ENCODE results near the gene S100P. TPM values are rescaled to one million over a fixed set of nuclear protein-coding genes. Genes with fewer than 3 reads are reported as not detected.
A peak's percentile ranks its signal among the peaks of the same experiment; 100 is the strongest.

S100P gene
- total RNA-seq, 1 donor from 2014 or later: not detected

- no peak for DNase-seq (ENCODE audit: missing footprints)
- intact Hi-C loops (cut with DNase I): no loop called here
- no peak for ATAC-seq
Measured at GRCh38 chr4:6692379-6692778, 1.3 kb upstream of the S100P start.

- intact Hi-C loops (cut with DNase I): no loop called here
- no peak for DNase-seq (ENCODE audit: missing footprints)
- ATAC-seq: no peak
Measured at GRCh38 chr4:6692806-6693205, 872 bp upstream of the S100P start.

DNA sequence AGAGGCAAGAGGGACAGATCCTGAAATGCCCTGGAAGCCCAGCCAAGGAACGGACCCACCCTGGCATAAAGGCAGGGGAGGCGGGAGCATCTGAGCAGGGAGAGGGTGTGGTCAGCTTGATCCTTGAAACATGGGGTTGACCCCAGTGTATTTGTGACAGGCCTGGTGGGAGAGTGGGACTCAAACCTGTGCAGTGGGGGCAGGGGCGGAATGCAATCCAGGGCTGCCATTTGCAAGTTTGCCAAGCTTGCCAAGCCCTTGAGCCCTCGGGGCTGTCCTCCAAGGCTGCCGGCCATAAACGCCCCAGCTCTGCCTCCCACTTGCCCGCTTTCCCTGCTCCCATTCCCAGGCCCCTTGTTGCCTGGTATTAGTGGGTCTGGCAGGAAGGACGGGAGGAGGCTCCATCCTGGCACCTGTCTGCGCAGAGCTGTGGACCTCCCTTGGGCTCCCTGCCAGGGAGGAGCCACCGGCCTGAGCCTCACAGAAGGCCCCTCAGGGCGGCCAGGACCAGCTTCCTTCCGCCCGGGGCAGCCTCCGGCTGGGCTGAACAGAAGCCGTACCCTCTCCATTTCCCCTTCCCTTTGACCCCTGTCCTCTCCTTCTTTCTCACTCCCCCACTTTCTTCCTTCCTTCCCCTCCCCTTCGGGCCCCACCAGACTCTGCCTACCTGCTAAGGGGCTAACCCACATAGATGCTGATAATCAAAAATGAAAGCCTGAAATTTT lies 661 bp downstream of the S100P start:
- intact Hi-C loops (cut with DNase I): no loop called here
- no peak for ATAC-seq

DNA sequence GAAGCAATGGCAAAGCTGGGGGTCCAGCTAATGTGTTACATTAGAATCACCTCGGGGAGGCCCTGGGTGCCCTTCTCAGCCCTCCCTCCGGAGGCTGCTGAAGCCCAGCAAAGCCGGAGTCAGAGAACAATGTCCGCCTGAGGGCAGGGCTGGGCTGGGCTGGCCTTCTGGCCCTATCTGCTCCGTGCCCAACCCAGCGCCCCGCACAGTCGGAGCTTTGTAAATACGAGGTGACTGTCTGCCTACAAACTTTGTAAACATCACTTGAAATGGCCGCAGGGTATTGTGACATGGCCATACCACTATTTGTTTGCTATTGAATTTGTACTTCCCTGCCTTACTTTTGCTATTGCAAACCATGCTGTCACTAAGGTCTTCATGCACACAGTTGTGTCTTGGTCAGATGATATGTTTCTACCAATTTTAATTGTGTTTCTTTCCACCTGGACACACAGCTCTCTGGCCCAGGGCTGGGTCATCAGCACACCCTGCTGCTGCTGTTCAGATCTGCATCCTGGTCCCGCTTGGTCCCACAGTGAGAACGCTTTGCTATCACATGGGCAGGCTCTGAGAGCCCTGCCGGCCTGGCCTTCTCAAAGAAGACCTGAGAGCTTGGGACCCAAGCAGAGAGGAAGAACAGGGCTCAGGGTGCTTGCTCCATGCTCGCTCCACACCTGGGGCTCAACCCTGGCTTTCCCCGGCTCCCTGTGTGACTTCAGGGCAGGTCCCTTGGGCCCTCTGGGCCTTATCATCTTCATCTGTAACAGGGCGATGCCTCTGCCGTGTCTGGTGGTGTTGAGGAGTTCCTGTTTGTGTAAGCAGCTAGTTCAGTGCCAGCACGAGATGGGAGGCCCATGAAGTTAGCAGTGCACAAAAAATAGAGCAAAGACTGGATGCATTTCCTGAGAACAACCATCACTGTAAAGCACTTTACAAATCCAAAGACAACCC lies 2.3 kb downstream of the S100P start:
- DNase-seq (ENCODE audit: missing footprints) (no peak), ATAC-seq (peak; percentile 6)
- intact Hi-C loops (cut with DNase I): no loop called here

More for the DNA sequence above, 661 bp downstream of the S100P start:
- DNase-seq (ENCODE audit: missing footprints): no peak

GRCh38 chr4:6696611-6697010 lies 2.9 kb downstream of the S100P start:
- ATAC-seq (peak; percentile 77), DNase-seq (ENCODE audit: missing footprints) (no peak)
- intact Hi-C loops (cut with DNase I): no loop called here

GRCh38 chr4:6697131-6697530 lies 3.5 kb downstream of the S100P start:
- no peak for DNase-seq (ENCODE audit: missing footprints)
- intact Hi-C loops (cut with DNase I): no loop called here

DNA sequence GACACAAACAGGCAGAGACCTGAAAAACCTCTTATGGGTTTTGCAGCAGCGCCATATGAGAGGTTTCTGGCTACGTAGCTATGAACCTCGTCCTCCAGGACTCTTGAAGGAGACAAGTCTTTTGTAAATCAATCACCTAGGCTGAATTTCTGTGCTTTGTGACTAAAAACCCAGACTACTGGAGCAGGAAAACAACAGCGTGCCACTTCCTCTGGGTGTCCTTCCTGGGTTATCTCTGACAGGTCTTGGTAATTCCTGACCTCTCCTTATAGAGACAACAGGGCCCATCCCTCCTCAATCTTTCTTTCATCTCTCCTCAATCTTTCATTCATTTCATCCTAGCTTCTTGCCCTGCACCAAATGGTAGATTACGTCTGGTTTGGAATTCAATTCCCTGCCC lies 5.7 kb downstream of the S100P start:
- no peak for DNase-seq (ENCODE audit: missing footprints)
- intact Hi-C loops (cut with DNase I): no loop called here
- no peak for ATAC-seq

More at GRCh38 chr4:6697131-6697530, 3.5 kb downstream of the S100P start:
- ATAC-seq: no peak

GRCh38 chr4:6699903-6700302 lies 6.2 kb downstream of the S100P start:
- intact Hi-C loops (cut with DNase I): no loop called here
- no peak for ATAC-seq
- no peak for DNase-seq (ENCODE audit: missing footprints)

DNA sequence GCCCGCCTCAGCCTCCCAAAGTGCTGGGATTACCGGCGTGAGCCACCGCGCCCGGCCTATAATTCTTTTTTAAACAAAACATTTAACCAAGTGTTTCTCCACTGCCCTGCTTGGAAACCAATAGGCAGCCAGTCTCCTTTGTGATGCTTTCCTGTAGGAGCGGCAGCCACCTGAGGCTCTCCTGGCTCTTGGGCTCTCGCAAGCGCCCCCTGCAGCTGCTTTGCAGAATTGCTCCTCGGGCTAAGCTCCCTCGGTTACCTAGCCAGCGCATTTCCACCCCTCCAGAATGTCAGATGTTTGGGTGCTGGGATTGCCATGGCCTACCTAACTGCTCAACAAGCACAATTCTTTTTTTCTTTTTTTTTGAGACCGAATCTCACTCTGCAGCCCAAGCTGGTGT lies 7.7 kb downstream of the S100P start:
- intact Hi-C loops (cut with DNase I): no loop called here
- DNase-seq (ENCODE audit: missing footprints) (no peak), ATAC-seq (no peak)

GRCh38 chr4:6702761-6703160 lies 9.1 kb downstream of the S100P start:
- intact Hi-C loops (cut with DNase I): no loop called here
- ATAC-seq (no peak), DNase-seq (ENCODE audit: missing footprints) (no peak)

- intact Hi-C loops (cut with DNase I): no loop called here
- no peak for ATAC-seq
- DNase-seq (ENCODE audit: missing footprints): no peak
Measured at GRCh38 chr4:6703786-6704185, 10.1 kb downstream of the S100P start.

GRCh38 chr4:6705646-6706045 lies 12.0 kb downstream of the S100P start:
- DNase-seq (ENCODE audit: missing footprints): no peak
- intact Hi-C loops (cut with DNase I): no loop called here

DNA sequence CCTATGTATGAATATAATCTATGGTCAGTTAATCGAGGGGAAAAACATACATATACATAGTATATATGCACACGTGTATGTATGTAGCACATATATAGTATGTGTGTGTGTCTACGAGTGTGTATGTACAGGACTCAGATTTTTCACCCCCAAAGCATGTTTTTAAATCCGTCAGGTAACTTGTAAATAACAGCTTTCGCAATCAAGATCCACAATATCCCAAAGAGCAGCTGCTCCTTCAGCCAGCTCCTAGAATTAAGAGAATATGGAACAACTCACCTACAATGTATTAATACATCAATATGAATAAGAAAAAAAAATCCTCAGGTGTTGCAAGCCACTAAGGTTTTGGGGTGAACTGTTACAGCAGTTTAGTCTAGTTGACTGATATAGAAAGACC lies 12.5 kb downstream of the S100P start:
- intact Hi-C loops (cut with DNase I): no loop called here
- ATAC-seq: no peak

More at GRCh38 chr4:6705646-6706045, 12.0 kb downstream of the S100P start:
- no peak for ATAC-seq

GRCh38 chr4:6709230-6710114 lies 15.8 kb downstream of the S100P start, which contains the start of gene MRFAP1L1:
TSS of gene MRFAP1L1 (minus strand) at chr4:6709865. CDS start at chr4:6709629, 236 bp downstream.
- intact Hi-C loops (cut with DNase I): loop anchor here (2.0 kb wide), 1 partner anchor 35 kb away; a partner anchor contains a TSS

More for the DNA sequence above, 12.5 kb downstream of the S100P start:
- no peak for DNase-seq (ENCODE audit: missing footprints)

DNA sequence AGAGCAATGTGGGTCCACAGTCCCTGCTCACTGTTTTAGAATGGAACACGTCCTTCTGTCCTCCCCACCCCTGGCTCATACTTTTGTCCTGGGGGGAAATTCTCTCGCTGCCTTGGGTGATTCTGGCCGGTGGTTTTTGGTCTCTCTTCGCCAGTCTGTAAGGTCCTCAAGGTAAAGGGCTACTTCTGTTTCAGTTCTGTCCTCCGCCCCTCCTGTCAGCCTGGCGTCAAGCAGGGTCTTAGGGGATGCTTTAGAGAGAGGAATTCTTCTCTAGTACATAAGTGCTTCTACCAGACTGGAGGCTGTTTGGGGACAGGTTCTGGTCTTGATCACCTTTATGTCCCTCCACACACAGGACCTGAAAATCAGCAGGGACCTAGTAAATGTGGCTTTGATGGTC lies 16.6 kb downstream of the S100P start:
- intact Hi-C loops (cut with DNase I): no loop called here
- no peak for ATAC-seq
- DNase-seq (ENCODE audit: missing footprints): no peak

More at GRCh38 chr4:6709230-6710114, 15.8 kb downstream of the S100P start, which contains the start of gene MRFAP1L1:
- ATAC-seq: peak; percentile 92
- peak; percentile 98 for DNase-seq (ENCODE audit: missing footprints)

- ATAC-seq: no peak
- intact Hi-C loops (cut with DNase I): no loop called here
- no peak for DNase-seq (ENCODE audit: missing footprints)
Measured at GRCh38 chr4:6710996-6711395, 17.3 kb downstream of the S100P start.

- ATAC-seq: no peak
- intact Hi-C loops (cut with DNase I): loop anchor here (1.0 to 5.0 kb wide), 3 partner anchors 75 to 272 kb away; partner anchors contain the start of gene MRFAP1
- DNase-seq (ENCODE audit: missing footprints): no peak
Measured at GRCh38 chr4:6714954-6715353, 21.3 kb downstream of the S100P start.

DNA sequence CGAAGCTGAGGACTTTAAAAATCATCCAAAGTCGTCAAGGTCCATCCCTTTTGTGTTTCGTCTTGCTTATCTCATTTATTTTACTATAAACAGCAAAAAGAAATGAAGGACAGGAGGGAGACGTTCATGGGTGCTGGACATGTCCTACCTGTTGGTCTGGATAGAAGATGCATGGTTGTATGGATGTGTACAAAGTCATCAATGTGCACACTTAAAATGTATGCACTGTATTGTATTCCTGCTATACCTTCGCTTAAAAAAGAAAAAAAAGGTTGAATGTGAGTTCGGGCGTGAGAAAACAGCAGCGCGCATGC lies 22.0 kb downstream of the S100P start:
- intact Hi-C loops (cut with DNase I): loop anchor here (1.0 to 5.0 kb wide), 3 partner anchors 75 to 272 kb away; partner anchors contain the start of gene MRFAP1
- DNase-seq (ENCODE audit: missing footprints) (no peak), ATAC-seq (no peak)

All from Right ventricle myocardium inferior (tissue), 1 donor.